ENCODE data around the gene LRRC18.

Gene LRRC18

DNA sequence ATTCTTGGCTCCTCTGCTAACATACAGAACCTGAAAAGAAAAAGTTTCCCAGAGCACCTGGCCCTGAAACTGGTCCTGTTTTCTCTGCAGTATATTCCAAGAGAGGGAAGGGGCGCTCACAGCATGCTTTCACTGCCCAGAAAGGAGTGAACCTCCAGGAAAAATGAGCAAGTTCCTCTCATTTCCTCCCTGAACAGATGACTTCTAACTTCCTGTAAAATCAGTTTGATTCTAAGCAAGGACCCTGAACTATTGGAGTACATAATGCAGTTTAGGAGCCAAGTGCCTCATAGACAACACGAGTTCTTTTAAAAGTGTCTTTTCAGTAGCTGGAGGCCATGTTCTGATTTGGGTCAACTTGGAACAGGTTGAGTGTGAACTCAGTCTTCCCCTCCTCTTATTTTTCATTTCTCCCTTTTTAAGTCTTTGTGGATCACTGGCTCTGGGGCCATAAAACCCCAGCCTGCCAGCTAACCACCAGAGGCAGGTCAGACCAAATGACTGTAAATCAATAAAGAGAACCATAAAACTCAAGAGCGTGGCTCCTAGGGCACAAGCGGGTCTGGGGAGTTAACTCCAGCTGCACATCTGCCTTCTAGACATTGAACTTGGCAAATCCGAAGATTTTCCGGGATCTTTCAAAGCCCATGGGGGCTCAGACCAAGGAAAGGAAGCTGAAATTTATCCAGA lies 5.9 kb upstream of the LRRC18 start:
- no peak for DNase-seq

DNA sequence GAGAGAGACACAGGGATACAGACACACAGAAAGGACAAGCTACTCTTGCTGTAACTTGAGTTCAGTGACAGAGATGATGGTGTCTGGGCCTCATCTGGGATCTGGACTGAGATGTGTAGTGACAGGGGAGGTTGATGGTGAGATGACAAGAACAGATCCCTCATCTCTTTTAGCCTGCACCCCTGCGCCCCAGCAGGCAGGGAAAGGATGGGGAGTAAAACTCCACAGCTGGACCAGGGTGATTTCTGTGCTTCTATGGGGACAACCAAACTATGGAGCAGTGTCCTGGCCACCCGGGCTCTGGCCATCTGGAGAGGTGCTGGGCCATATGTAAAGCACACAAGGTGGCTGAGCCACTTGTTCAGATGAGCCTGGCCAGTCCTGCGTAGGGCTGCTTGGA lies 4.5 kb upstream of the LRRC18 start:
- no peak for DNase-seq

DNA sequence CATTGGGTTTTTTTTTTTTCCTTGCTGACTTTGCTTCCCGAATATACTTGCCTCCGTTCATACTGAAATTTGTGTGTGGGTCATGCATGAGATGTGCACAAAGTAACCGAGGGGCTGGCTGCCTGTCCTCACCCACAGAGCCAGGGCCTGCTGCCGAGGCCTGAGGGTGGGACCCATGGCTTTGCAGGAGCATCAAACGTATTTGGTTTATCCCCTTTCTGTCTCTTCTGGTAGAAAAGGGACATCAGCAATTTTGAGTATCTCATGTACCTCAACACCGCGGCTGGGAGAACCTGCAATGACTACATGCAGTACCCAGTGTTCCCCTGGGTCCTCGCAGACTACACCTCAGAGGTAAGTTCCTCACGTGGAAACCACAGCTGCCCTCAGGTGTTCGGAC lies 3.5 kb upstream of the LRRC18 start:
- no peak for DNase-seq

DNA sequence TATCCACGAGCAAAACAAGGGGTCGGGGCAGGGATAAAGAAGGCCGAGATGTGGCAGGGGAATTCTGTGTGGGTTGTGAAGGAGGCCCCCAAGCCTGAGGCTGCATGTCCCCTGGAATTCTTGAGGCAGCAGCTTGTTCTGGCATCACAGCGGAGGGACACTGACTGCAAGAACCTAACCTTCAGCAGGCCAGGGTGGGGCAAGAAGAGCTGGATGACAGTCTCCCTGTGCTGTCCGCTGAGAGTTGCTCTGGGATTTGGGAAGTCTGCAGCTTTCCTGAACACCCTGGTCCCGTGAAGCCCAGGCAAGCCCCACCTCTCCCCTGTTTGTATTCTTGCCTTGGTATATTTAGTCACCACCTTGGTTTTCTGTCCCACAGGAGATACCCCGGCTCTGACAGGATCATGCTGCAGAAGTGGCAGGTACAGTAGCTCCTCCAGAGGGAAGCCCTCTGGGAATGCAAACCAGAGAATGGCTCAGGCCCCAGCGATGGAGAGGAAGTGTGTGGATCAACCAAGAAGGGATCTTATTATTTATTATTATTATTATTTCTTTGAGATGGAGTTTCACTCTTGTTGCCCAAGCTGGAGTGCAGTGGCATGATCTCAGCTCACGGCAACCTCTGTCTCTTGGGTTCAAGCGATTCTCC lies 1.9 kb upstream of the LRRC18 start:
- no peak for DNase-seq

DNA sequence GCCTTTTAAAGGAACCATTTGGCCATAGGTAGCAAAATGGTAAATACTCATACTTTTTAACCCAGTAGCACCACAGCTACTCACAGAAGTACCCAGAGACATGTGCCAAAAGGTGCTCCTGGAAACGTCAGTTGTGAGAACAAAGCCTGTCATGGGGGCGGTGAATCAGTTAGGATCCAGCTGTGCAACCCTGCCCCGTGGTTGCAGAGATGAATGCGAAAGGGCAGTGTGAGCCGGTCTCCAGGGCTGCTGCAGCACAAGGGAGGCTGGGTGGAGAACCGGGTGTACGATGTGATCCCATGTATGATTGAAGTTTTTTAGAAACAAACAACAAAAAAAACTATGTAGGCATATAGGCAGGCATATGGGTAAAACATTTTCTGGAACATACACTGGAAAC lies 1.3 kb upstream of the LRRC18 start:
- no peak for DNase-seq

DNA sequence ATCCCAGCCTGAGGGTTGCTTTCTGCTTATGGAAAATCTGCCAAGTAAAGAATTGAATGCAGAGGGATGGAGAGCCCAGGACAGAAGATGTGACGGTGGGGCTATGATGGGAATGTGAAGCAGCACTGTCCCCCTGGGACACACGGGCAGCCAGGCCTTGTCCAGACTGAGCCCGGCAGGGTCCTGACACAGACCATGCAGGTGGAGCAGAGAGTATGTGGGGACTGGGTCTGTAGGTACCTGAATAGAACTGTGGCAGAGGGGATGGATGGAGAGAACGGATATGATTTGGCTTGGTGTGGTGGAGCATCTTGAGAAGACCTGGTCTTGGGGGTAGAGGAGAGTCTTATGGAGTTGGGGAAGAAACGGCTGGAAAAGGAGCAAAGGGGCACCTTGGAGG lies 732 bp upstream of the LRRC18 start:
- no peak for DNase-seq

DNA sequence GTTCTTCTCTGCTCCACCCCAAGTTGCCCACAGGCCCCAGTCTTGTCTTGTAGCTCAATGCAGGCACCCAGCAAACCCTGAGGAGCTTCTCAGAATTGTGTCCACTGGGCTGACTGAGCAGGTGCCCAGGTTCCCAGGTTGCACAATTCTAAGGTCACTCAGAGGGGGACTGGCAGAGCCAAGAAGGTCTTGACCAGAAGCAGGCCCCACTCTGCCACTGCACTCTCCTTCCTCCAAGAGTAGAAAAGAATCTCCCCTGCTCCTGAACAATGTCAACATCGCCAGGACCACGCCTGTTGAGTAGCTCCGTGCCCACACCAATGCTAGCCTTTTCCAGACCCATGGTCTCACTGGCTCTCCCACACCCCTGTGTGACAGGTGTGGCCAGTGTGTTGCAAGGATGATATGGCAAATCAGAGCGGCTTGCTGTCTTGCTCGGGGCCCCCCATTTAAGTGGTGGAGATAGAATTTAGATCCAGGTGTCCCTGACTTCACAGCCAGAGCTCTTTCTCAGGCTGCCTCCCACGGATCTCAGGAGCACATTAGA lies 577 bp downstream of the LRRC18 start:
- DNase-seq = no peak

DNA sequence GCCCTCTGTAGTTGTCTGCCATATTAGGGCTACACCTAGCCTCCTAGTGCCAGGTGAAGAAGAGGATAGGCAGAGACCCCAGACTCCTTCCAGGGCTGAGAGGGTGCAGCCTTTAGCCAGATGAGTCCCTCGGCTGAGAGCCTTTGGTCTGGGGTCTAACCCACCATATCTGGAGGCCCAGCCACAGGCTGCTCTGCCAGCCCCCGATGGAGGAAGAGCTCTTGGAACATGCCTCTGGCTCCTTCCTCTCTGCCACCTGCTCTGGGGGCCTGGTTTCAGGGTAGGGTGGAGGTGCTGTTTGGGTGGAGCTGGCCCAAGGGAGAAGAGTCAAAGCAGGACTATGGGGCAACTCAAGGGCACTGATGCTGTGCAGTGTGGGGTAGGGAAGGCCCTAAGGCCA lies 1.4 kb downstream of the LRRC18 start:
- DNase-seq = no peak

DNA sequence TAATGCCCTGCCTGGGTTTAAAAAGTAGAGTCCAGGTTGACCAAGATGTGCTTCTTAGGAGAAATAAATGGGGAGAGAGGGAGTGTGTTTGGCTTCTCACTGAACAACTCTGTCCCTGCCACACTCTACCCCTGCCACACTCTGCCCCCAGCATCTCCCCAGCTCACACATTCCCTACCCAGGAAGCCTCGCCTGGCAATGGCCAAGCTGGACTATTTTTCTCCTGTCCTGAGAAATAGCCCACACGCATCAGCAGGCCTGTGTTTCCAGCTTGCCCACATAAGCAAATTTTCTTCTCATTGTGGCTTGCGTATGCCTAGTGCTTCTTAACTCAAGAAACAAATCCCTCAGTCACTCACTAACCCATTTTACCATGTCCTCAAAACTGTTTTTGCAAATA lies 1.8 kb downstream of the LRRC18 start:
- no peak for DNase-seq

DNA sequence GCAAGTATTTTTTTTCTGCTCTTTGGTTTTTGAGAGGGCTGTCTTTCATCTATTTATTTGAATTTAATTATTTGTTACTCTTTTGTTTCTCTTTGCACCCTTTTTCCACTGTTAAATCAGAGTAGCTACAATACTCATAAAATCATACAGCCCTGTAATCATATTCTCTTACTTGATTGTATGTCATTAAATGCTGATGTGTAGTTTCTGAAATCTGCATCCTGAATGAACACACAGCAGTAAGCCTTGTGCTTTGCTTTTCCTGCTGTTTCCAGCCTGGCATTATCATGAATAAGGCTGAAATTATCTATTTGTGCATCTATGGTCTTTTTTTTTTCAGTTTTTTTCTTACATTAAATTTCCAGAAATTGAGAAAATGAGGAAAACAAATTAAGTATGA lies 4.1 kb downstream of the LRRC18 start:
- no peak for DNase-seq

DNA sequence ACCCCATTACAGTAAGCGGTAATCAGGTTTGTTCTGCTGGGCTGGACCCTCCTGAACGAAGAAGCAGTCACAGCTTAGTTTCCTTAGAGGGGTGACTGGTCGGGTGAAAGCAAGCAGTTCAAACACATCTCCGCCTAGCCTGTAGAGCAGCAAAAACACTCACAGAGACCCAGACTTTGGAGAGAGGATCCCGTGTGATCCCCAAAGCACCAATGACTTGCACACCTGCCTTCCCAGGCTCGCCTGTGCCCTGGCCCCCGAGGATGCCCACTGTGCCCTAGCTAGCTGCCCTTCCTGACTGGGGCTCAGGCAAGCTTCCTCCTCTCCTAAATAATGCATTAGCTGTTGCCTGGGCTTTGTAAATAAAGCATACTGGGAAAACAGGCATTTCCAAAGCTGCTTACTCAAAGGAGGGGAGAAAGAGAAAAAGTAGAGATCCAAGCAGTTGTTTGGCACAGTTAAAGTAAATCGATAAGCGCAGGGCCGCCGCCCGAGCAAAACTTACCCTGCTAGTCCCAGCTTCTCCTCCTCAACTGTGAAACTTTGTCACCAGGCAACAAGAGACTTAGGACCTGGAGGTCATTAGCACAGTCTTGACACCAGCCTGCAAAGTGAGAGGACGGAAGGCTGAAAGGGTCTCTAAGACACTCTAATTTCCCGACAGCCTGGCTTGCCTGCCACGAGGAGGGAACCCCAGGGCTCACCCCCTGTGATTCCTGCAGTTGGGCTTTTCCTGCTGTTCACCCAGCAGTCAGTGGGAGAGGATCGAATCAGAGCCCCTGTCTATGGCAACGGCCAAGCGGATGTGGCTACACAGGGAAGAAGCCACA lies 4.8 kb downstream of the LRRC18 start:
- DNase-seq = no peak

DNA sequence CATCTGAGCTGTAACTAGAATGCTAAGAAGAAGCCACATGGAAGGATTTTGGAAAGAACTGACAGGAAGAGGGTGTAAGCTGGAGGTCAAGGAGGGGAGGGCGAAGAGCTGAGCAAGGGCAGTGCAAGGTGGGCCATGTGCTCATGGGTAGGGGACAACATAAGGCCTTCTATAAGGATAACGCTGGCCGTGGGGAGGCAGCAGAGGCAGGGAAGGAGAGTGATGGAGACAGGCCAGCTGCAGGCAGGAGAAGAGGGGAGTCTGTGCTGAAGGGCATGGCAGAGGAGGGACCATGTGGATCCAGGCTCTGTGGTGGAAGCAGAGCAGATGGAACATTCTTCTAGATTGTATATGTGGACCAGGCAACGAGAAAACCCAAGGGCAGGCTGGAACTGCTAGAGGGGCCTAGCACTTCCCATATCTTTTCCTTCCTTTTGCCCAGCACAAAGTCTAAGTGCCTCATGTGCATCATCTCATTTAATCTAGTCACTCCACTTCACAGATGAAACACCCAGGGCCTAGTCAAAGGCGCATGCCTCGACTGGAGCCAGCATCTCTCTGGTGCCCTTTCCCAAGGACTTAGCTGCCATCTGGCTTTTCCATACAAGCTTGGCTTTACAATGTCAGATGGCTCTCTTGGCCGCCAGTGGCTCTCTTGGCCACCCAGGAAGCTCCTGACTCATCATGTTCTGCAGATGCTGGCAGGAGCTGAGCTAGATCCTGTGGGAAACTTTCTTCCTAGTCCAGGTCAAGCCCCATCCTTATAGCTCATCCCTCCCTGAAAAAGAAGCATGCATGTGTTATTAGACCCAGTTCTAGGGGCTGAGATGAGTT lies 6.6 kb downstream of the LRRC18 start:
- no peak for DNase-seq

DNA sequence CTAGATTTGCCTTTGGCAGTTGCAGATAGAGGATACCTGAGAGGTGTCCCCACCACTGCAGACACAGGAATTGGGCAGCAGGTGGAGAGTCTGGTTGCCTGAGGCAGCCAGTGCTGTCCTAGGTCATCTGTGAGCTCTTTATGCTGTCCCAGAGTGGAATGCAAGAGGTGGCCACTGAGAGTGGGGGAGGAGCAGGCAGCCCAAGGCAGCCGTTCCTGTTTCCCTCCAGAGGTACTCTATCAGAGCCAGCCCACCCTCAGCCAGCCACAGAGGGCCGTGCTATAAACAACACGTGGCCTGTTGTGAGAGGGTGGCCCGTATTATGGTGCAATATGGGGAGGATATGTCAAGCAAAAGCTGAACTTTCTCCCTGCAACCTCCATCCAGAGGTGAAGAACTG lies 8.5 kb downstream of the LRRC18 start:
- DNase-seq = no peak

DNA sequence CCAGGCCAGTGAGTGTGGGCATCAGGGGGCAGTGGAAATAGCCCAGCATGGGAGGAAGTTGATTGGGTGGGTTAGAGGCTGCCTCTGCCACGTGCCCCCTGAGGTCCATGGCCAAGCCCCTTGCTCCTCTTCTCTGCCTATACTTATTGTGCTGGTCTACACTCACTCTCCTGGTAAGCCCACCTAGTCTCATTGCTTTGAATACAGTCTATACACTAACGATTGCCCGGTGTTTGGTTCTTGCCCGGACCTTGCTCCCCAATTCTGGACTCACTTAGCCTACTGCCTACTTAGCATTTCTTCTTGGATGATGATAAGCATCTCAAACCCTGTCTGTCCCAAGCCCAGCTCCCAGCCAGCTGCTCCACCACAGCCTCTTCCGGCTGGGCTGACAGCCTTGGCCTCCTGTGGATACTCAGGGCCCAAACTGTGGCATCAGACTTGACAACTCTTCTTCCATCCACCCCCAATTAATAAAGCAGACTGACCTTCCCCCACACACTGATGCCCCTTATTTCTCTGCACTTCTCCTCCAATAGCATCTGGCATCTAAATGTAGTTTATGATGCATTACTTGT lies 10.1 kb downstream of the LRRC18 start:
- DNase-seq = no peak

DNA sequence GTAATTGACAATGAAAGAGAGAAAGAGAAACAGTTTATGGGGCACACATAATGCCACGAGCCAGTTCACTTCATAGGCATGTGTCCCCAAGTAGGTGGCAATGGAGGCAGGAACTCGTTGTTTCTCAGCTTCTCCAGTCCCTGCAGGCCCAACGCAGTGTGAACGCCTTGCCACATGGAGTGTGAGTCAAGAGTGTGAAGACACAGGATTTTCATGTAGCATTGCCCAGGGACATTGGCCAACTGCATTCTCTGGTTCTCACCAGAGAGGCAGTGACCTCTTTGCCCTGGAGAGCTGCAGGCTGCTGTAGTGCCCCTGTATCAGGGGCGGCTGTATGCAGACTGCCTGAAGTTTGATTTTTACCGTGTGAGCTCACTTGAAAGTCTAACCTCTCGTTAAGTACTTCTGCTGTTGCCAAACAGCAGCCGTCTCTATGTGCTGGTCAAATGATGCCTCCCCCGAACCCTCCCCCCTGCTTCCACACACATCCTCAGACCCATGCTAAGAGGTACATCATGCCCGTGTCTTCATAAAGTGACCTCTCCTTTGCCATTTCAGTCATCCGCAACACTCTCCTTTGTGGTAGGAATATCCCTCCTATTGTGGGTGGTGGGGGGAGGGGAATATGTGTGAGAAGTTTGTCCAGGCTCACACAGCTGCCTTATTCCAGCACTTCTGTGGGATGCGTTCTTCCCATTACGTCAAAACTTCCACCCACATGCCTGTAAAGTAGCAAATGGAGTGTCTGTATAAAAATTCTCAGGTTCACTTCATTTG lies 12.7 kb downstream of the LRRC18 start:
- DNase-seq = no peak

DNA sequence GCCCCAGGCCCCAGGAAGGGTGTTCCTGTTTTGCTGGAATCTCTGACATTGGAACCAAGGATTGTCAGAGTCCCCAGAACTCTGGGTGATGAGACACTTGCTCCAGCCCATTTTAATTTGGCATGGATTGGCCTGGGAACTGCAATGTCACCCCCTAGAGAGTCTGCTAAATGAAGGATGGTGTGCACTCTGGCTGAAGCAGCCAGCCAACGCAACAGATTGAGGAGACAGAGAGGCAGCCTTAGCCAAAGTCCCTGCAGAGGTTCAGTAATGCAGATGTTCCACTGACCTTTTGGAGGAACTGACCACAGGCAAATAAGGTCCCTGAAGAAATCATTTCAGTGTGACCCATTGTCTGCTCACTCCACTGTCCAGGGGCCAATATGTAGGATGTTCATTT lies 13.4 kb downstream of the LRRC18 start:
- DNase-seq = no peak

DNA sequence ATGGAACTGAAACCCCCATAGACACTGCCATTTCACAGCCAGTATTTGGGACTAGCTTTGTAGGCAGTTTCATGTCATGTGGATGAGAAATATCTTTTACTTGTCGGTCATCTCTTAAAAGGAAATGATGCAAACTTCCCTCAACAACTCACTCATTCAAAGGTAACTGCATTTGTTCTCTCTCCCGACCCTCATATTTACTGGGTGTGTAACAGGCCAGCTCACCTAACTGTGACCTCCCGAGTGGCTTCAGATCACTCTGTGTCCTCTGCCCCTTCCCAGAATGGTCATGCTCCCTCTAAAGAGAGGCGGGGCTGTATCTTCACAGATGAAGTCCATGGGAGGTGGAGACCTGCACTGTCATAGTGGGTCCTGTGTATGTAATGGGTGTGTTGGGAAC lies 14.7 kb downstream of the LRRC18 start:
- DNase-seq = no peak

DNA sequence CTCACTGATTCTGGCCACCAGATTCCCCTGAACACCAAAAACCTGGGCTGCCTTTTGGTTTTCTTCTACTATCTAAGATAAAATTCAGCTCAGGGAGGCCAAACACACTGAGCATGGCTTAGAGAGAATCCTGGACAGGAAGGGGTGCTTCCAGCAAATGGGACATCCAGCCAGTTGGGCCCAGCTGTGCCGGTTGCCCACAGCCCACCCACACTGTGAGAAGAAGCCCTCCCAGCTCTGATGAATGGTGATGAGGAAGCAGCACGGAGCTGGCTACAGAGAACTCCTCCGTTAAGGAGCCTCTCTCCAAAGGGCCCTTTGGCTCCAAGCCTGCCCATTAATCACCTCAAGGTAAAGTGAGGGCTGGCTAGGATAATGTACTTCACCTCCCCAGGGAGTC lies 15.9 kb downstream of the LRRC18 start:
- DNase-seq = no peak

DNA sequence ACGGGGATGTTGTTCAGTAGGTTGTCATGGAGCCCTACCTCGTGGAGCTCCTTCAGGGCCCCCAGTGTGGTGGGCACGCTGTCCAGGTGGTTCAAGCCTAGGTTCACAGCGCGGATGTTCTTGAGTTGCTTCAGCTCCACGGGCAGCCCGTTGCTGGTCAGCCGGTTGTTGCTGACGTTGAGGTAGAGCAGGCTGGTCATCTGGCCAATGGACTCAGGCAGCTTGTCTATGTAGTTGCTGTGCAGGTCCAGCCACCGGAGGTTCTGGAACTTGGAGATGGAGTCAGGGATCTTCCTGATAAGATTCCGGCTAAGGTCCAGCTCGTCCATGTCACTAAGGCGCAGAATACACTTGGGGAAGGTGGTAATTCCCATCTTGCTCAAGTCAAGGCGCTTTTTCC lies 26.0 kb downstream of the LRRC18 start:
- no peak for DNase-seq

DNA sequence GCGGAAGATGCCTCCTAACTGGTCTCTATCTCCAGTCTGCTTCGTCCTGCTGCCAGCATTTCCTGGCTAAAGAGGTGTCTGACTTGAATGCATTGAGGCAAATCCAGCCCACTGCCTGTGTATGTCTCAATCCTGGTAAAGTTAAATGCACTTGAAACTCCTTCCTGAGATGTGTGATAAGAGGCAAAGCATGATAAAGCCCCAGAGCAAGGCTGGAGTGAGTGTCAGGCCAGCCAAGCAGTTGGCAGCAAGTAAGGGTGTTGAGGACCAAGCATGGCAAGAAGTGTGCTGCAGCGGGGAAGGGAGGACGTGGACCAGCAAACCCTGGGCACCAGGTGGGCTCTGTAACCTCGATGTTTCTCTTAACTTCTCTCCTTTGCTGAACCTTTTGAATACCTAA lies 29.1 kb downstream of the LRRC18 start:
- DNase-seq = no peak

DNA sequence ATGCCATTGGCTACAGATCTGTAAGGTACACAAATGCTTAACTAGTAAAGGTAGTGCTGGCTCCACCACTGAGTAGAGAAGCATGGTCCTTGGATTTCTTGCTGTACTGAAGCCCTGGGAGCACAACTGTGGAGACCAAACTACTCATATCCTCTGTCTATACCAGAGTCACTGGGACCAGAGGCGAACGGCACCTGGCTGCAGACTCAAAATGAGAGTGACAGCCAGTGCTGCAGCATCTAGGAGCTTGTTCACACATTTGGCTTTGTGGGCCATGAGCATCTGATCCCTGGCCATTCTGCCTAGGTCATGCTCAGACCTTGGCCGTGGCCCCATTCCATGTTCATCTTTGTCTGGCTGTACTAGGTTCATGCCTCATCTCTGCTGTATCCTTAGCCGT lies 31.9 kb downstream of the LRRC18 start:
- DNase-seq = no peak

DNA sequence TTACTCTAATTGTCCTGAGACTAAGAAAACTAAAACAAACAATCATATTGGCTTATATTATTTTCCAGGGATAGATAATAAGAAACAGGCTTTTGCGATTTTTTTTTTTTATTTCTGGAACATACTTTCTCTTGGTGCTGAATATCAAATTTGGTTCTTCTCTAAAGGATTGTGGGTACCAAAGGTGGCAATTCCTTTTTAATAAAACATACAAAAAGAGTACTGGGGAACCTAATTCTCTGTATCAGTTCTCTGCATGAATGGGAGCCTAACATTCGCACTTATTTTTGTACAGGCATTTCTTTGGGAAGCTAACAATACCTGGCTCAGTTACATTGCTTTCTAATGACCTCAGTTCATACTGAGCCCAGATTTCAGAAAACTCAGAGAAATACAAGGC lies 32.8 kb downstream of the LRRC18 start:
- no peak for DNase-seq

Measured in NCI-H1092 treated with DMSO at 0.1 percent for 48 hours (cell line).